HCT116 (cell line): ENCODE results near the gene ZBTB7C. TPM values are rescaled to one million over a fixed set of nuclear protein-coding genes. Genes with fewer than 3 reads are reported as not detected.

ENCODE experiments used
- ATAC-seq: fragments of 200-7000 bp; cut with Tn5 transposase; 2 replicates; pipeline ENCODE4 v1.9.1; 2020; ENCODE audit warnings: mild to moderate bottlenecking, moderate library complexity
- BruUV-seq: library from RNA; stranded (reverse); fragments of 400-500 nt; replicated peaks from 2 replicates; lab custom pipeline; 2021; lab: Mats Ljungman, UMichigan
- CTCF ChIA-PET: fragments of 300-600 bp; sonication (Branson Sonifier 250); formaldehyde crosslinking; loops from one replicate; lab custom pipeline; 2021; ENCODE audit warnings: antibody characterized with exemption; lab: Charles Lee
- POLR2A ChIA-PET: fragments of 300-600, 350-600 bp; sonication (Branson Sonifier 250); formaldehyde crosslinking; loops from one replicate; lab custom pipeline; 2021; ENCODE audit warnings: antibody characterized with exemption; lab: Charles Lee
- RAD21 ChIA-PET, 2 experiments: fragments of 300-600 bp; sonication (Branson Sonifier 250); formaldehyde crosslinking; loops; one replicate each; lab custom pipeline; 2023; ENCODE audit warnings: low total read pairs in 2 of 2; ENCODE audit not compliant: uncharacterized antibody in 2 of 2, unreplicated experiment in 2 of 2, low non-redundant PET in 1 of 2; lab: Charles Lee
- DNase-seq: peaks from one replicate; pipeline ENCODE4 v3.0.0-alpha.2; 2010; ENCODE audit warnings: low read depth, low spot score
- H2AFZ ChIP-seq: fragments of 200-600 bp; shearing (Covaris generic), sonication (generic); 2 replicates; pipeline ENCODE4 v1.6.1; 2017; ENCODE audit warnings: low read depth, mixed run types, mixed read lengths, antibody characterized with exemption, low read length; ENCODE audit not compliant: poor library complexity, severe bottlenecking
- H3K27ac ChIP-seq: 2 replicates; pipeline ENCODE4 v1.5.1; 2012; ENCODE audit warnings: low read depth, low read length
- H3K27me3 ChIP-seq: fragments of 200-600 bp; sonication (generic); 2 replicates; pipeline ENCODE4 v1.6.1; 2016; ENCODE audit warnings: mixed run types, low read length, mixed read lengths; ENCODE audit not compliant: insufficient read depth
- H3K36me3 ChIP-seq, 2 experiments: fragments of 200-500 bp in 1 of 2; fragments of 200-600 bp in 1 of 2; sonication (Bioruptor generic) in 1 of 2; sonication (generic) in 1 of 2; 2 replicates each; pipeline versions ENCODE4 v1.5.1 to v1.6.1; 2014 to 2016; ENCODE audit warnings: low read length in 2 of 2, inconsistent platforms in 1 of 2, mixed read lengths in 1 of 2, mixed run types in 1 of 2; ENCODE audit not compliant: insufficient read depth in 2 of 2, control insufficient read depth in 1 of 2
- H3K4me1 ChIP-seq, 2 experiments: fragments of 200-600 bp in 1 of 2; sonication (generic) in 1 of 2; 2 replicates each; pipeline versions ENCODE4 v1.5.1 to v1.6.1; 2012 to 2017; ENCODE audit warnings: low read length in 2 of 2, inconsistent platforms in 1 of 2, mild to moderate bottlenecking in 1 of 2, mixed read lengths in 1 of 2, mixed run types in 1 of 2, moderate library complexity in 1 of 2; ENCODE audit not compliant: insufficient read depth in 2 of 2, control insufficient read depth in 1 of 2
- H3K4me2 ChIP-seq: fragments of 200-600 bp; sonication (generic); 2 replicates; pipeline ENCODE4 v1.6.1; 2017; ENCODE audit warnings: mixed run types, low read length, mixed read lengths
- H3K4me3 ChIP-seq, 2 experiments: fragments of 200-600 bp in 1 of 2; sonication (generic) in 1 of 2; replicated peaks in 1 of 2; 2 replicates each; pipeline ENCODE4 v1.5.1; 2011 to 2016; ENCODE audit warnings: low read length in 2 of 2, control low read depth in 1 of 2, low read depth in 1 of 2, mild to moderate bottlenecking in 1 of 2, mixed read lengths in 1 of 2, mixed run types in 1 of 2
- H3K79me2 ChIP-seq: fragments of 200-600 bp; sonication (generic); 2 replicates; pipeline ENCODE4 v1.6.1; 2017; ENCODE audit warnings: mild to moderate bottlenecking, mixed run types, low read length, moderate library complexity, mixed read lengths; ENCODE audit not compliant: insufficient read depth
- H3K9ac ChIP-seq: fragments of 200-600 bp; sonication (generic); 2 replicates; pipeline ENCODE4 v1.6.1; 2016; ENCODE audit warnings: low read length, mixed read lengths
- H3K9me2 ChIP-seq: fragments of 200-600 bp; sonication (generic), shearing (Covaris generic); 2 replicates; pipeline ENCODE4 v1.6.1; 2017; ENCODE audit warnings: mixed run types, mild to moderate bottlenecking, moderate library complexity; ENCODE audit not compliant: insufficient read depth
- H3K9me3 ChIP-seq, 2 experiments: fragments of 200-500 bp in 1 of 2; fragments of 200-600 bp in 1 of 2; sonication (Bioruptor generic) in 1 of 2; sonication (generic) in 1 of 2; 2 replicates each; pipeline ENCODE4 v1.6.1; 2014 to 2017; ENCODE audit warnings: low read length in 2 of 2, mixed read lengths in 2 of 2, inconsistent platforms in 1 of 2, low read depth in 1 of 2, mild to moderate bottlenecking in 1 of 2, mixed run types in 1 of 2, moderate library complexity in 1 of 2; ENCODE audit not compliant: control insufficient read depth in 1 of 2, insufficient read depth in 1 of 2
- H4K20me1 ChIP-seq: fragments of 200-600 bp; sonication (generic), shearing (Covaris generic); 2 replicates; pipeline ENCODE4 v1.6.1; 2017; ENCODE audit warnings: mixed run types, mild to moderate bottlenecking, moderate library complexity; ENCODE audit not compliant: insufficient read depth
- CBX3 ChIP-seq: IDR thresholded peaks from 2 replicates; pipeline ENCODE4 v1.6.1; 2012; ENCODE audit warnings: low read depth
- CTCF ChIP-seq, 3 experiments: fragments of 200-600 bp in 1 of 3; sonication (generic) in 1 of 3; IDR thresholded peaks in 2 of 3; conservative IDR thresholded peaks in 1 of 3; 2 replicates each; pipeline ENCODE4 v1.5.1; 2012 to 2017; ENCODE audit warnings: low read depth in 2 of 3, low read length in 2 of 3, antibody characterized with exemption in 1 of 3, borderline replicate concordance in 1 of 3, control low read depth in 1 of 3, mild to moderate bottlenecking in 1 of 3, mixed read lengths in 1 of 3, mixed run types in 1 of 3, moderate library complexity in 1 of 3; ENCODE audit not compliant: insufficient read depth in 1 of 3
- ELF1 ChIP-seq: IDR thresholded peaks from 2 replicates; pipeline ENCODE4 v1.6.1; 2012; ENCODE audit warnings: low read depth, borderline replicate concordance
- FOSL1 ChIP-seq: IDR thresholded peaks from 2 replicates; pipeline ENCODE4 v1.6.1; 2012; ENCODE audit warnings: low read depth
- RAD21 ChIP-seq: IDR thresholded peaks from 2 replicates; pipeline ENCODE4 v1.6.1; 2012; ENCODE audit warnings: low read depth, mild to moderate bottlenecking
- intact Hi-C: fragments of 100-400 bp; cut with micrococcal nuclease; formaldehyde crosslinking; loops from 2 replicates; pipeline ENCODE4 v1.10.0; 2022
- total RNA-seq: library from RNA; stranded (reverse); gene quantifications from one replicate; pipeline ENCODE4 v1.2.1, GENCODE V29; 2021; ENCODE audit not compliant: unreplicated experiment

ZBTB7C gene
- total RNA-seq, 1 experiment from 2014 or later, result 0.37 TPM

- TF ChIP-seq CTCF (IDR thresholded peaks at IDR 0.05 in 2 of 3, conservative IDR thresholded peaks at IDR 0.05 in 1 of 3; ENCODE audit: borderline replicate concordance in 1 of 3, insufficient read depth in 1 of 3, low read depth in 2 of 3, low read length in 2 of 3) (no peak), CBX3 (no peak)
Observed at GRCh38 chr18:48405978-48406377, 3.2 kb downstream of the ZBTB7C start (continued).

- POLR2A ChIA-PET, result no interaction called here
- H3K9ac ChIP-seq, result no peak overlapping the region
- TF ChIP-seq ELF1, result no peak
- TF ChIP-seq RAD21, result no peak
- peak; percentile 29; the same call in 1 of the 2 replicates for TF ChIP-seq FOSL1
- TF ChIP-seq, all 23 proteins: peak for 1
- no TSS peak for BruUV-seq
- peaks cover 7% of the 10 kb centered on the region; the same call in 1 of the 2 replicates for H3K27me3 ChIP-seq
- ChIA-PET CTCF (no interaction called here), RAD21 (no interaction called here)
- H3K79me2 ChIP-seq, result no peaks in the 10 kb centered on the region
- intact Hi-C loops, result no loop called here
- no peaks in the 10 kb centered on the region for H3K9me3 ChIP-seq
- H3K36me3 ChIP-seq, result no peaks in the 10 kb centered on the region
- H3K4me1 ChIP-seq, result peaks cover 0 to 15% of the 10 kb centered on the region in 2 experiments; a peak in 2 of 4 replicates
- no peak overlapping the region for H2AFZ ChIP-seq
- no peak for ATAC-seq
- H4K20me1 ChIP-seq, result no peaks in the 10 kb centered on the region
- DNase-seq, result no peak
- no peaks in the 10 kb centered on the region for H3K9me2 ChIP-seq
- H3K4me2 ChIP-seq, result peak overlapping the region; percentile 40
- no peak overlapping the region for H3K4me3 ChIP-seq
- no peak overlapping the region for H3K27ac ChIP-seq
Observed at GRCh38 chr18:48404716-48405507, 4.3 kb downstream of the ZBTB7C start.
